Measurements from ENCODE around the gene SERTAD1.

DNA sequence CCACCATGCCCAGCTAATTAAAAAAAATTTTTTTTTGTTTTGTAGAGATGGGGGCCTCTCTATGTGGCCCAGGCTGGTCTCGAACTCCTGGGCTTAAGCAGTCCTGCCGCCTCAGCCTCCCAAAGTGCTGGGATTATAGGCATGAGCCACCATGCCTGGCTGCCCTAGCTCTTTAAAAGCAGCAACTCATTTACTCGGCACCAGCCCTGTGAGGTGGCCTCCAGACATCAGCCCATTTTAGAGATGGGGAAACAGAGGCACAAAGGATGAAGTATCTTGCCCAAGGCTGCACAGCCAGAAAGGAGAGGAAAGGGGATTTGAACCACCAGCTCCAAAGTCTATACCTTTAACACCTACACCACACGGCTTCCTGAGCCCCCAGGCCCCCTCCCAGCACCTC is 12.9 kb downstream of the SERTAD1 start:
- no peak for TF ChIP-seq CEBPB (IDR thresholded peaks at IDR 0.05; ENCODE audit: low read depth, low read length)
- TF ChIP-seq SP1 (IDR thresholded peaks at IDR 0.05; ENCODE audit: low read depth, low read length) = no peak
